Ovary (tissue), 3 donors: ENCODE data around the gene NMT1.

Experiments used
- POLR2A ChIP-seq: fragments of 450-650 bp; IDR thresholded peaks from one replicate; pipeline ENCODE4 v1.6.1; 2017; ENCODE audit warnings: antibody characterized with exemption, mild to moderate bottlenecking, moderate library complexity
- TF ChIP-seq, protein P1 (sequence below), 3 donors: fragments of 450-650 bp in 2 of 3; fragments of 200-600 bp in 1 of 3; IDR thresholded peaks; one replicate each; pipeline versions ENCODE4 v1.5.1 to v1.8.0; 2016 to 2022; ENCODE audit warnings: antibody characterized with exemption in 3 of 3, mild to moderate bottlenecking in 1 of 3
- donor health status: DM: no; HTN: no; CAD: no.

DNA sequence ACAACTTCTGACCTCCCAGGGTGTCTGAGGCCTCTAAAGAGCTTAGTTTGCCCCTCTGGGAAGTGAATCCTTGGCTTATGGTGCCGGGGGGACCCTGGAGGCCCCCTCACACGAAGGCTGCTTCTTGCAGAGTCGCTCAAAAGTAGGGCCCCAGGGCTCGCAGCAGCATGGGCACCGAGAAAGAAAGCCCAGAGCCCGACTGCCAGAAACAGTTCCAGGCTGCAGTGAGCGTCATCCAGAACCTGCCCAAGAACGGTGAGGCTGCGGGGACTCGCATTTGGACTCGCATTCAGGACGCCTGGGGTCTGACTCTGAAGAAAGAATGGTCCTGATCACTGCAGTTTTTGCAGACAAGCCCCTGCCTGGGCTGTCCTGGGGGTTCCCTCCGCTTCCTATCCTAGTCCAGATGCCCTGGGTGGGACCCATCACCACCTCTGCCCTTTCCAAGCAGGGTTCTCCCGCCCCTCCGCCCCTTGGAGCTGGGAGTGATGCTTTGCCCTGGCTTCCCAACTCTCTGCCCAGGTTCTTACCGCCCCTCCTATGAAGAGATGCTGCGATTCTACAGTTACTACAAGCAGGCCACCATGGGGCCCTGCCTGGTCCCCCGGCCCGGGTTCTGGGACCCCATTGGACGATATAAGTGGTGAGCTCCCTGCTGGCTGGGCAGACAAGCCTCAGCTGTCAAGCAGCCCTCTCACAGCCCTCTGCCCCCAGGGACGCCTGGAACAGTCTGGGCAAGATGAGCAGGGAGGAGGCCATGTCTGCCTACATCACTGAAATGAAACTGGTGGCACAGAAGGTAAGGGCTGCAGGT, 75.1 kb downstream of the NMT1 start:
- TF ChIP-seq, protein P1, sequence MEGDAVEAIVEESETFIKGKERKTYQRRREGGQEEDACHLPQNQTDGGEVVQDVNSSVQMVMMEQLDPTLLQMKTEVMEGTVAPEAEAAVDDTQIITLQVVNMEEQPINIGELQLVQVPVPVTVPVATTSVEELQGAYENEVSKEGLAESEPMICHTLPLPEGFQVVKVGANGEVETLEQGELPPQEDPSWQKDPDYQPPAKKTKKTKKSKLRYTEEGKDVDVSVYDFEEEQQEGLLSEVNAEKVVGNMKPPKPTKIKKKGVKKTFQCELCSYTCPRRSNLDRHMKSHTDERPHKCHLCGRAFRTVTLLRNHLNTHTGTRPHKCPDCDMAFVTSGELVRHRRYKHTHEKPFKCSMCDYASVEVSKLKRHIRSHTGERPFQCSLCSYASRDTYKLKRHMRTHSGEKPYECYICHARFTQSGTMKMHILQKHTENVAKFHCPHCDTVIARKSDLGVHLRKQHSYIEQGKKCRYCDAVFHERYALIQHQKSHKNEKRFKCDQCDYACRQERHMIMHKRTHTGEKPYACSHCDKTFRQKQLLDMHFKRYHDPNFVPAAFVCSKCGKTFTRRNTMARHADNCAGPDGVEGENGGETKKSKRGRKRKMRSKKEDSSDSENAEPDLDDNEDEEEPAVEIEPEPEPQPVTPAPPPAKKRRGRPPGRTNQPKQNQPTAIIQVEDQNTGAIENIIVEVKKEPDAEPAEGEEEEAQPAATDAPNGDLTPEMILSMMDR (IDR thresholded peaks at IDR 0.05) = no peak
- no peak for TF ChIP-seq POLR2A
